Heart right ventricle (tissue), 16 donors: ENCODE results near the gene MFAP3. TPM values are rescaled to one million over a fixed set of nuclear protein-coding genes. Genes with fewer than 3 reads are reported as not detected.
A peak's percentile ranks its signal among the peaks of the same experiment; 100 is the strongest.

Experiments used
- ATAC-seq, 8 donors: fragments of 200-7000 bp; cut with Tn5 transposase; one replicate each; pipeline ENCODE4 v1.9.1; 2020; ENCODE audit warnings: mild to moderate bottlenecking in 8 of 8, moderate library complexity in 8 of 8, moderate number of reproducible peaks in 1 of 8
- DNase-seq, 2 donors: peaks; one replicate each; pipeline ENCODE4 v3.0.0-alpha.2; 2020
- H3K27ac ChIP-seq, 10 donors: fragments of 200-600 bp; sonication (generic) in 2 of 10; one replicate each; pipeline versions ENCODE4 v1.5.0 to v1.8.0; 2020 to 2022; ENCODE audit warnings: mild to moderate bottlenecking in 3 of 10
- H3K27me3 ChIP-seq, 7 donors: fragments of 200-600 bp; one replicate each; pipeline ENCODE4 v1.8.0; 2021 to 2022; ENCODE audit warnings: mild to moderate bottlenecking in 2 of 7
- H3K36me3 ChIP-seq, 9 donors: fragments of 200-600 bp; sonication (generic) in 1 of 9; one replicate each; pipeline versions ENCODE4 v1.5.0 to v1.8.0; 2020 to 2022; ENCODE audit warnings: mild to moderate bottlenecking in 2 of 9
- H3K4me1 ChIP-seq, 9 donors: fragments of 200-600 bp; sonication (generic) in 1 of 9; one replicate each; pipeline versions ENCODE4 v1.5.0 to v1.8.0; 2020 to 2022; ENCODE audit warnings: mild to moderate bottlenecking in 4 of 9
- H3K4me3 ChIP-seq, 10 donors: fragments of 200-600 bp; sonication (generic) in 2 of 10; one replicate each; pipeline versions ENCODE4 v1.5.0 to v1.8.0; 2020 to 2022; ENCODE audit warnings: mild to moderate bottlenecking in 7 of 10, moderate library complexity in 2 of 10
- H3K9me3 ChIP-seq, 11 donors: fragments of 200-600 bp in 10 of 11; sonication (generic) in 2 of 11; one replicate each; pipeline versions ENCODE4 v1.5.0 to v1.8.0; 2013 to 2022; ENCODE audit warnings: mild to moderate bottlenecking in 2 of 11, control low read depth in 1 of 11, moderate library complexity in 1 of 11
- CTCF ChIP-seq, 9 donors: fragments of 200-600 bp; sonication (generic) in 2 of 9; IDR thresholded peaks; one replicate each; pipeline versions ENCODE4 v1.5.0 to v1.8.0; 2021 to 2022; ENCODE audit warnings: antibody characterized with exemption in 9 of 9, mild to moderate bottlenecking in 5 of 9, moderate library complexity in 1 of 9
- WGBS, 2 donors: extraction: QIAGEN DNeasy Blood & Tissue Kit; methylation state at CpG; one replicate each; pipeline ENCODE4 v1.1.7; 2013; ENCODE audit warnings: inconsistent platforms in 1 of 2; 5-methylcytosine and 5-hydroxymethylcytosine counted together
- intact Hi-C, 10 donors: fragments of 100-400 bp; cut with DNase I; formaldehyde crosslinking; loops; one replicate each; pipeline versions ENCODE4 v1.11.1 to v1.14.2; 2022
- polyA plus RNA-seq, 2 donors: library from polyadenylated mRNA; stranded (reverse); fragments of 200-250 nt; gene quantifications; one replicate each; pipeline ENCODE4 v1.2.3, GENCODE V29; 2013
- total RNA-seq, 10 donors: library from RNA; stranded (reverse); fragmentation: NEBNext Ultra II Directional in 3 of 10; extraction: Animal tissue kit (Norgen Biotek cat#: 25700) in 3 of 10; gene quantifications; one replicate each; pipeline versions ENCODE4 v1.2.1 to v1.2.4, GENCODE V29; 2021 to 2023
- donor health status: Arrhythmogenic right ventricular cardiomyopathy.
- donor health status: ischemic (EF 13 %, LVEDD 7.1; RV severe dilation, severe dysfunction).
- donor health status: healthy with polysubstance abuse.
- donor health status: DM: no; HTN: yes; CAD: no.
- donor health status: DM: no; HTN: no; CAD: no.
- donor health status: ischemic (EF 25% LVEDD 6.9; RV normal size, moderate dysfunction).
- donor health status: ischemic (EF 25% LVEDD 5.7; RV mildly dilated, moderate dysfunction).
- donor health status: healthy.
- donor health status: DM: yes; HTN: yes; CAD: no.
- donor health status: Ischemic cardiomyopathy.
- donor health status: ischemic (EF 35%, LVEDD 5.7; RV mildly dilated, moderate dysfunction).
- donor health status: nonischemic (EF 11% LVEDD 7.7; RV severe dilation, severe dysfunction).
- donor health status: DM: yes; HTN: yes; CAD: no.
- donor health status: PGD.
- donor health status: ischemic (EF 29% LVEDD 5.4; RV normal size, mild dysfunction).
- donor health status: nonischemic (EF 23%, LVEDD 6.1; RV moderate dilation, normal function).

The MFAP3 gene
- total and polyA plus RNA-seq, 12 donors: 2.7 to 44.3 (median 32.2) TPM

- ATAC-seq: peak in 4 of 8 donors; percentile 74 to 86 (median 81)
- peak in 1 of 2 donors; percentile 18 for DNase-seq
- intact Hi-C loops: loop anchor here in 1 of 10 donors (5.0 kb wide), 1 partner anchor 36 kb away; no protein-coding TSS in a partner anchor
- peaks cover 0 to 33% (median 7%) of the 10 kb centered on the region in 9 donors for H3K4me1 ChIP-seq
- no peaks in the 10 kb centered on the region for H3K36me3 ChIP-seq
- no peak for TF ChIP-seq CTCF (IDR thresholded peaks at IDR 0.05)
- WGBS, 2 donors: 50 to 66% methylated on average over 1 of the region's 1 CpG
- peak overlapping the region in 4 of 10 donors; percentile 16 to 47 (median 28) for H3K27ac ChIP-seq
- no peak overlapping the region for H3K4me3 ChIP-seq
- H3K27me3 ChIP-seq: no peaks in the 10 kb centered on the region
- no peaks in the 10 kb centered on the region for H3K9me3 ChIP-seq
Observed at GRCh38 chr5:154101184-154101583, 62.4 kb downstream of the MFAP3 start.

GRCh38 chr5:154103233-154103632, 64.5 kb downstream of the MFAP3 start:
- ATAC-seq (peak in 5 of 8 donors; percentile 40 to 87 (median 56)), DNase-seq (no peak)
- H3K9me3 ChIP-seq: no peaks in the 10 kb centered on the region
- intact Hi-C loops: loop anchor here in 1 of 10 donors (5.0 kb wide), 1 partner anchor 34 kb away; no protein-coding TSS in a partner anchor
- H3K27ac ChIP-seq: no peak overlapping the region
- H3K36me3 ChIP-seq: no peaks in the 10 kb centered on the region
- no peak overlapping the region for H3K4me3 ChIP-seq
- no peaks in the 10 kb centered on the region for H3K27me3 ChIP-seq
- no peak for TF ChIP-seq CTCF (IDR thresholded peaks at IDR 0.05)
- WGBS, 2 donors: 48 to 54% methylated on average over 4 of the region's 4 CpGs
- H3K4me1 ChIP-seq: peaks cover 0 to 32% (median 7%) of the 10 kb centered on the region in 9 donors

Other genes with a start within 250 kb of the MFAP3 start
- 10 to 100 TPM; 25.5 to 47.5 (median 36.5) TPM for gene FAM114A2, start 57 bp upstream of the MFAP3 start, total RNA-seq
- gene FAM114A2, start 57 bp upstream of the MFAP3 start, polyA plus RNA-seq: 10 to 100 TPM in 1 of 2 donors, 1 to 10 TPM in 1; 7.8 to 13.0 TPM
- 10 to 100 TPM in 7 of 10 donors, 1 to 10 TPM in 3; 8.9 to 19.0 (median 12.9) TPM for gene GALNT10, start 151.8 kb downstream of the MFAP3 start, total RNA-seq
- gene GALNT10, start 151.8 kb downstream of the MFAP3 start, polyA plus RNA-seq: 1 to 10 TPM; 3.1 to 5.1 TPM